ENCODE results near the gene SNW1. TPM values are rescaled to one million over a fixed set of nuclear protein-coding genes. Genes with fewer than 3 reads are reported as not detected.

Gene SNW1
- total RNA-seq, result 52.6 and 57.0 TPM in 2 replicates
- 59.1 and 60.2 TPM in 2 replicates for polyA plus RNA-seq
- polyA plus RNA-seq (2012), result 53.8 and 58.9 TPM in 2 replicates
- polyA minus RNA-seq (ENCODE audit: low replicate concordance), result 6.3 and 20.7 TPM in 2 replicates

GRCh38 chr14:77760381-77761204 lies at the start of gene SNW1:
TSS of gene SNW1 (minus strand) at chr14:77761156. CDS start at chr14:77761127, 29 bp downstream.
- Histone ChIP-seq H3K27ac (ENCODE audit: insufficient read depth, low read length) (peak within 1 kb of the TSS; percentile 100), H3K4me1 (ENCODE audit: control insufficient read depth, extremely low read depth, insufficient read depth, low read length) (peaks cover 8% of the 10 kb centered on the region), H3K36me3 (ENCODE audit: control insufficient read depth, insufficient read depth, low read length) (no peaks in the 10 kb centered on the region), H3K27me3 (ENCODE audit: control insufficient read depth, insufficient read depth, low read length) (no peaks in the 10 kb centered on the region), H3K4me3 (replicated peaks in 1 of 4; ENCODE audit: control extremely low read depth in 1 of 4, insufficient read depth in 1 of 4, low read depth in 3 of 4, low read length in 4 of 4) (peak within 1 kb of the TSS; percentile 90 to 100 (median 96)), H3K79me2 (ENCODE audit: control insufficient read depth, insufficient read depth, low read length) (peaks cover 46% of the 10 kb centered on the region), H4K20me1 (ENCODE audit: control insufficient read depth, extremely low read depth, insufficient read depth, low read length) (no peaks in the 10 kb centered on the region), H3K9ac (ENCODE audit: insufficient read depth, low read length) (peak within 1 kb of the TSS; percentile 100), H3K4me2 (ENCODE audit: extremely low read depth, insufficient read depth, low read length) (peak within 1 kb of the TSS; percentile 98), H3K9me3 (ENCODE audit: control insufficient read depth, insufficient read depth, low read depth, low read length) (no peaks in the 10 kb centered on the region), H2AFZ (ENCODE audit: low read length) (peak within 1 kb of the TSS; percentile 96)
- TF ChIP-seq CTCF (conservative IDR thresholded peaks at IDR 0.05 in 1 of 2, IDR thresholded peaks at IDR 0.05 in 1 of 2; ENCODE audit: low read depth in 1 of 2, low read length in 2 of 2) (no peak), EZH2 (IDR thresholded peaks at IDR 0.05; ENCODE audit: low read length, missing control alignments) (no peak)
- peak; percentile 61 to 65 for DNase-seq (ENCODE audit: low read depth in 2 of 2)

GRCh38 chr14:77809011-77809410 lies 48.1 kb upstream of the SNW1 start:
- H3K9ac ChIP-seq (ENCODE audit: insufficient read depth, low read length), result no peak overlapping the region
- H3K4me1 ChIP-seq (ENCODE audit: control insufficient read depth, extremely low read depth, insufficient read depth, low read length), result no peaks in the 10 kb centered on the region
- DNase-seq (ENCODE audit: low read depth in 2 of 2), result no peak
- H3K9me3 ChIP-seq (ENCODE audit: control insufficient read depth, insufficient read depth, low read depth, low read length), result no peaks in the 10 kb centered on the region
- no peaks in the 10 kb centered on the region for H4K20me1 ChIP-seq (ENCODE audit: control insufficient read depth, extremely low read depth, insufficient read depth, low read length)
- H3K36me3 ChIP-seq (ENCODE audit: control insufficient read depth, insufficient read depth, low read length), result no peaks in the 10 kb centered on the region
- H2AFZ ChIP-seq (ENCODE audit: low read length), result no peak overlapping the region
- TF ChIP-seq CTCF (conservative IDR thresholded peaks at IDR 0.05 in 1 of 2, IDR thresholded peaks at IDR 0.05 in 1 of 2; ENCODE audit: low read depth in 1 of 2, low read length in 2 of 2), result no peak
- TF ChIP-seq EZH2 (IDR thresholded peaks at IDR 0.05; ENCODE audit: low read length, missing control alignments), result no peak
- no peak overlapping the region for H3K4me2 ChIP-seq (ENCODE audit: extremely low read depth, insufficient read depth, low read length)
- no peak overlapping the region for H3K27ac ChIP-seq (ENCODE audit: insufficient read depth, low read length)
- H3K79me2 ChIP-seq (ENCODE audit: control insufficient read depth, insufficient read depth, low read length), result no peaks in the 10 kb centered on the region
- H3K27me3 ChIP-seq (ENCODE audit: control insufficient read depth, insufficient read depth, low read length), result no peaks in the 10 kb centered on the region
- H3K4me3 ChIP-seq (replicated peaks in 1 of 4; ENCODE audit: control extremely low read depth in 1 of 4, insufficient read depth in 1 of 4, low read depth in 3 of 4, low read length in 4 of 4), result no peak overlapping the region

DNA sequence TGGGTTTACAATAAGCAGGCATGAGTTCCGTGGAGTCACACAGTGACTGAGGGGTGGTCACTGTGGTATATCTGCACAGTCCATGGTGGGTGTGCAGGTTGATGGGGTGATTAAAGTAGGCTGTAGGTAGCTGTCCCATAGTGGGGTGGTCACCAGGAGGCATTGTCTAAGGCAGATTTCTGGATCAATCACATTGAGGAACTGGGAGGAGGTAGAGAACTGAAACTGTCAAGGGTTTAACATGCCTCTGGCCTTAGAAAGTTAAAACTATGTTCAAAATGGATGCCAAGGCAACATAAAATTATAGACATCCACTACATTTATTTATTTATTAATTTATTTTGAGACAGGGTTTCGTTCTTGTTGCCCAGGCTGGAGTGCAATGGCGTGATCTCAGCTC lies 47.3 kb upstream of the SNW1 start:
- TF ChIP-seq EZH2 (IDR thresholded peaks at IDR 0.05; ENCODE audit: low read length, missing control alignments), result no peak
- TF ChIP-seq CTCF (conservative IDR thresholded peaks at IDR 0.05 in 1 of 2, IDR thresholded peaks at IDR 0.05 in 1 of 2; ENCODE audit: low read depth in 1 of 2, low read length in 2 of 2), result no peak
- Histone ChIP-seq H3K36me3 (ENCODE audit: control insufficient read depth, insufficient read depth, low read length) (no peaks in the 10 kb centered on the region), H2AFZ (ENCODE audit: low read length) (no peak overlapping the region), H4K20me1 (ENCODE audit: control insufficient read depth, extremely low read depth, insufficient read depth, low read length) (no peaks in the 10 kb centered on the region), H3K9ac (ENCODE audit: insufficient read depth, low read length) (no peak overlapping the region), H3K4me3 (replicated peaks in 1 of 4; ENCODE audit: control extremely low read depth in 1 of 4, insufficient read depth in 1 of 4, low read depth in 3 of 4, low read length in 4 of 4) (no peak overlapping the region), H3K79me2 (ENCODE audit: control insufficient read depth, insufficient read depth, low read length) (no peaks in the 10 kb centered on the region), H3K4me2 (ENCODE audit: extremely low read depth, insufficient read depth, low read length) (no peak overlapping the region), H3K27ac (ENCODE audit: insufficient read depth, low read length) (no peak overlapping the region), H3K9me3 (ENCODE audit: control insufficient read depth, insufficient read depth, low read depth, low read length) (no peaks in the 10 kb centered on the region), H3K27me3 (ENCODE audit: control insufficient read depth, insufficient read depth, low read length) (no peaks in the 10 kb centered on the region), H3K4me1 (ENCODE audit: control insufficient read depth, extremely low read depth, insufficient read depth, low read length) (no peaks in the 10 kb centered on the region)
- no peak for DNase-seq (ENCODE audit: low read depth in 2 of 2)

Measured in fibroblast of lung (primary cell).